DMS53 treated with DMSO at 0.1 percent for 48 hours (cell line): ENCODE results near the gene SIRT3.
"Not testable (repeated sequence)": the region's sequence is repeated elsewhere in the genome, so short reads cannot be mapped to it uniquely, and the experiment has no call there.

Experiments
- DNase-seq: peaks from one replicate; lab custom pipeline; 2025; ENCODE audit not compliant: unreplicated experiment; lab: John Stamatoyannopoulos, UW

The SIRT3 gene

GRCh38 chr11:244376-244775 is 8.2 kb upstream of the SIRT3 start:
- no peak for DNase-seq

- DNase-seq: no peak
These were observed 5.5 kb upstream of the SIRT3 start for GRCh38 chr11:241634-242033.

DNA sequence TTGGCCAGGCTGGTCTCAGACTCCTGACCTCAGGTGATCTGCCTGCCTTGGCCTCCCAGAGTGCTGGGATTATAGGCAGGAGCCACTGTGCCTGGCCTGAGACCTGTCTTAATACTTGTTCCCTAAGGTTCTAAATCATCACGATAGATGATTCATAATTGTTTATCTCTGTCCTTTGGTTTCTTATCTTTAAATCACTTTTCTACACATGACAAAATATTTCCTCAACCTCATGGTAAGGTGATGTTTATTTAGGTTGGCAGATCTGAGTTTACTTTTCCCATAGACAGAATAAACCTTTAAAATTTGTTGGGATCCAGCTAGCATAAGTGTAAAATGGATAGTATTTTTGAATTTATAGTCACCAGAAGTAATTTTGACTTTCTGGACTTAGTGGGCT is 4.2 kb upstream of the SIRT3 start:
- no peak for DNase-seq

DNA sequence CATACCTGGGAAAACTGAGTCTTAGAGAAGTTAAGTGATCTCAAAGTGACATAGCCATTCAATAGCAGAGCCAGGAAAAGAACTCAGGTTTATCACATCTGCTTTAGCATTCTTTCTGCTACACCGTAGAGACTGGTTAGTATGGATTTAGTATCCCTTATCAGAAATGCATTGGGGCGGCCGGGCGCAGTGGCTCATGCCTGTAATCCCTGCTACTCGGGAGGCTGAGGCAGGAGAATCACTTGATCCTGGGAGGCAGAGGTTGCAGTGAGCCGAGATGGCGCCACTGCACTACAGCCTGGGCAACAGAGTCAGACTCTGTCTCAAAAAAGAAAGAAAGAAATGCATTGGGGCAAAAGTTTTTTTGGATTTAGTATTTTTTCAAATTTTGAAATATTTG is 2.2 kb upstream of the SIRT3 start:
- not testable (repeated sequence) for DNase-seq

DNA sequence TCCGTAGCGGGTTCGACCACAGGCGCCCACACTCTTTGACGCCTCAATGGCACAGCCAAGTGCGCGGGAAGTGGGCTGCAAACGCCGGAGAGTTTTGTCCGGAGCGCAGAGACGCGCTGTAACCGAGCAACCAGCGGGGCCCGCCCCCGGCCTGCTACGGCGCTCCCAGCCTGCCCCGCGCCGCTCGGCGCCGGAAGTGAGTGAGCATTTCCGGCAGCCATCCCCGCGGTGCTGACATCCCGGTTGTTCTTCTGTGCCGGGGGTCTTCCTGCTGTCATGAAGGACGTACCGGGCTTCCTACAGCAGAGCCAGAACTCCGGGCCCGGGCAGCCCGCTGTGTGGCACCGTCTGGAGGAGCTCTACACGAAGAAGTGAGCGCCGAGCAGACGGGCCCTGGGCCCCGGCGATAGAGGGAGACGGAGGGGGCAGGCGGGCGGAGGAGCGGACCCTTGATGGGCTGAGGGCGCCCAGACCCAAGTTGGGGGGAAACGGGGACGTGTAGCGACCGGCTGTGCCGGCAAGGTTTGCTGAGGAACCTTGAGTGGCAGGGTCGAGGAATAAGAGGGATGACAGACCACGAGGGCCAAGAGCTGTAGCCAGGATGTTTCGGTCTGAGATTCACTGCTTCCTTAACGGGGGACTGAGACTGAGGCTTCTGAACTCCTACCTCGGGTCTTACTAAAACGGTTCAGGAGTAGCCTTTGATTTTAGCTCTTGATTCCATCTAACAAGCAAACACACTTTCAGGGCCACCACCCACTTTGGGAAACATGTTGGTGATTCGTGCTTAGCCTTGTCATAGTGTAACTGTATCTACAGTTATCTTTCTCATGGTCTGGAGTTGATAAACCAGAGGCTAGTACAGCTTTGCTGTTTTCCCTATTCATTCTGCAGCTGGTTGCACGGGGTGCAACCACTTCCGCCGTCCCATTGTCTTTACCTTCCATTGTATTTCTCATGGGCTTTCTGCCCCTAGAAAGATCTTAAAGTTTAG is 929 bp upstream of the SIRT3 start, which contains the start of gene PSMD13:
PSMD13 (plus strand) TSS at position 203 of the 994 bp plus-strand sequence; CDS start at position 277, 74 bp downstream.
- peak; percentile 80 for DNase-seq

DNA sequence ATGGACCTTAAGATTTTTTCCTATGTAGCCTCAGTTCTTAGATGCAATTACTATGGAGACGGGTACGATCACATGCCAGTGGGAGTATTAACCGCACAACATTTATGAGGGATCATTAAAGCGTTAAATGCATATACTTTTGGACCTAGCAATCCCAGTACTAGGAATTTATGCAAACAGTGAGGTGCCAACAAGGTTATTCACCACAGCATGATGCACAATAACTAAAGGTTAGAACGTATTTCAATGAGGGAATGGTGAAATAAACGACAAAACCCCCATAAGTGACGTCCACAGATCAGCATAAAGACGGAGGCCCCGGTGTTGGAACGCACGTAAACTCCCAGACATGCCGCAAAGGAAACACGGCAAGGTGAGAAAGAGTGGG is 539 bp downstream of the SIRT3 start:
- peak; percentile 40 for DNase-seq

GRCh38 chr11:235180-235579 is 962 bp downstream of the SIRT3 start:
- no peak for DNase-seq

DNA sequence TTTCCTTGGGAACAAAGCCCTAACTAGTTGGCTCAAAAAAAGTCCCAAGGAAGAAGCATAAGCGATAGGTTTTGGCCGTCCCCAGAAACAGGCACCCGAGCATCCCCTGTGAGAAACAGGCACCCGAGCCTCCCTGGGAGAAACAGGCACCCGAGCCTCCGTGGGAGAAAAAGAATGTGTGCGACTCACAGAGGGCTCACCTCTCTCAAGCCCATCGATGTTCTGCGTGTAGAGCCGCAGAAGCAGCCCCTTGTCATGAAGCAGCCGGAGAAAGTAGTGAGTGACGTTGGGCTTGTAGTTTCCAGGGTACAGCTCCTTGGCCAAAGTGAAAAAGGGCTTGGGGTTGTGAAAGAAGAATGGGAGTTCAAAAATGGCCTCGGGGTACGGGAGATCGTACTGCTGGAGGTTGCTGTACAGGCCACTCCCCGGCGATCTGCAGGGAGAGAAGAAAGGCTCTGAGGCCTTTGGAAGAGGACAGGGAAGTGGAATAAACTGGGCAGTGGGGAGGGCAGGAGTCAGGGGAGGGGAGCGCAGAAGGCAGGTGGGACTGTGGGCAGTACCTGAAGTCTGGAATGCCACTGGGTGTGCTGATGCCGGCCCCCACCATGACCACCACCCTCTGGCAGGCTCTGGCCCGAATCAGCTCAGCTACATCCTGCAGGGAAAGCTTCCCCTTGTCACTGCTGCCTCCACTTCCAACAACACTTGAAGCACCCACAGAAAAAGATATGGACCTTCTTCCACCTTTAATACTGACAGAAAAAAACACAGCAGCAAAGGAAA is 3.2 kb downstream of the SIRT3 start:
- no peak for DNase-seq

DNA sequence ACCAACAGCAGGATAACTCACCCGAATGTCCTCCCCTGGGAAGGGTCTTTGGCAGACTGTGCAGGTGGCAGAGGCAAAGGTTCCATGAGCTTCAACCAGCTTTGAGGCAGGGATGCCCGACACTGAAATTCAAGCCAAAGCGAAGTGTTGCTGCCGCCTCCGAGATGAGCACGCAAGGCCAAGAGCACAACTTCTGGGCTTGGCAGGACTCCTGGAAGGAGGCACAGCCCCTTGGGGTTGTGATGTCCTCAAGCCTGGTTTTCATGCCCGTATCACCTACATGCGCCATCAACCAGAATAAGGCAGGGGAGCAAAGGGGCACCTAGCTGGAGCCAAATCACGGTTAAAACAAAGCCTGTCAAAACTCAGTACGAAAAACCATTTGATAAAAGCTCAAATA is 5.7 kb downstream of the SIRT3 start:
- DNase-seq: no peak

- DNase-seq: no peak
These were observed 8.2 kb downstream of the SIRT3 start for GRCh38 chr11:227824-228379.

- DNase-seq: no peak
These were observed 10.2 kb downstream of the SIRT3 start for GRCh38 chr11:225734-226453.

GRCh38 chr11:224424-224823 is 11.7 kb downstream of the SIRT3 start:
- no peak for DNase-seq

- DNase-seq: no peak
These were observed 12.3 kb downstream of the SIRT3 start for GRCh38 chr11:223884-224283.

- DNase-seq: no peak
These were observed 12.9 kb downstream of the SIRT3 start for GRCh38 chr11:223026-223789.

DNA sequence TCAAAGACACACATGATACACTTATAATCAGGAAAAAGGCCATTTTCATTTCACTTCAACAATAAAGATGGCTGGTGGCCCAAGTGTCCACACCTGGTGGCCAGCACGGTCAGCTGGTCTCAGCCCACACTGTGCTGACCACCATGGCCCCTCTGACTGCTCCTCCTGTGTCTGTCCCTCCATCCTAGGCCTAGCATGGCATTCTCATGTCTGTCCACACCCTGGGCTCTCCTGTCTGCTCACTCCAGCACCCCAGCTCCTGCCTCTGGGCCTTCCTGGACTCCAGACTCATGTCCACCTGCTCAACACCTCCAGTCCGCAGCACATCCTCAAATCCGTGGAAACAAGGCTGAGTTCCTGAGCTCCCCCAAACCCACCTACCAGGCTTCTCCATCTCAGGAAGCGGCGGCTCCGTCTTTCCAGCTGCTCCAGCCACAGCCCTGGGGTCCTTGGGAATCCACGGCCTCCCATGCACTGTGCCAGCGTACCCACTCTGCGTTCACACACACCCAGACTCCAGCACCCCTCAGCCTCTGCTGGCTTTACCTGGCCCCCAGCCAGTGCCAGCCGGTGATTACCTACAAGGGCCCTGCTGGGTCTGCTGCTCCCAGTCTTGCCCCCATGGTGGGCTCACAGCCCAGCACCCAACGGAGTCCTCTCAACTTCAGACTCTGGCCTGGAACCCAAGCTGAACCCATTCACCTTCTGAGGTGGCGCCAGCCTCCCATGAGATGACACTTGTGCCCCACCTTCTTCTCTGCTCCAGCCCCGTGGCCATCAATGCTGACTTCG is 13.9 kb downstream of the SIRT3 start:
- DNase-seq: no peak

GRCh38 chr11:221539-221938 is 14.6 kb downstream of the SIRT3 start:
- DNase-seq: no peak

DNA sequence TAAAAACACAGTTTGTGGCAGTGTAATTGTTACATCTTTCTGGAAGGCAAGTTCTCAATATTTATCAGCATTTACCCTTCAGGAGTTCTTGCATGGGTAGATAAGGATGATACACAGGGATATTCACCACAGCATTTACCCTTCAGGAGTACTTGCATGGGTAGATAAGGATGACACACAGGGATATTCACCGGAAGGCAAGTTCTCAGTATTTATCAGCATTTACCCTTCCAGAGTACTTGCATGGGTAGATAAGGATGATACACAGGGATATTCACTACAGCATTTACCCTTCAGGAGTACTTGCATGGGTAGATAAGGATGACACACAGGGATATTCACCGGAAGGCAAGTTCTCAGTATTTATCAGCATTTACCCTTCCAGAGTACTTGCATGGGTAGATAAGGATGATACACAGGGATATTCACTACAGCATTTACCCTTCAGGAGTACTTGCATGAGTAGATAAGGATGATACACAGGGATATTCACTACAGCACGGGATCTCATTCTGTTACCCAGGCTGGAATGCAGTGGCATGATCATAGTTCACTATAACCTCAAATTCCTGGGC is 15.4 kb downstream of the SIRT3 start:
- DNase-seq: not testable (repeated sequence)

DNA sequence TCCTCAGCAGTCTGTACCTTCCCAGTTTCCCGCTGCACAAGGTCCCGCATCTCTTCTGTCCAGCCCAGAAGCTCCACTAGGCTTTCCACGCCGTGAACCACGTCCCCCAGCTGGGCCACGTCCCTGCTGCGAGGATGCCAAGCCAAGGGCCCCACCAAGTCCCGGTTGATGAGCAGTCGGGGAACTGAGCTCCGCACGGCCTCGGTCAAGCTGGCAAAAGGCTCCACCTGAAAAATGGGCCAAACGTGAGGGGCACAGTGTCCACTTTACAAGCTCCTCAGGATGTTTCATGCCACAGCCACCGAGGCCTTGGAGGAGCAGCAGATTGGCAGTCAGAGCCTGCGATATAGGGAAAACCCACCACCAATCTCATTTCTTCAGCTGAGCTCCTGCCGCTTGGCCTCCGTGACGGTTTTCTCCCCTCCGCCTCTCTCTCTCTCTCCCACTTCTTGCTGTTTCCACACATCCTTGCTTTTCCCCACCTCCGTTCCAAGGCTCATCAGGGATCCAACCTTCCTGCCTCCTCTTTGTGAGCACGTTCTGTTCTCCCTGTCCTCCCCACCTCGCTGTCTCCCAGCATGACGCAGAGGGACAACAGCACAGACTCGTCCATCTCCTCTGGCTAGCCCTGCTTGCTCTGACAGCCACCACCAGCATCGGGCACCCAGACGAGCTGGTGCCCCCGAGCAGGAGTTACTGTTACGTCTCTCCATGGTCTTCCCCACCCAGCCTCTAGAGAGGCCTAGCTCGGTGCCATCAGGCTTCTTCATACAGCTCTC is 17.1 kb downstream of the SIRT3 start:
- DNase-seq: no peak
